Natural killer cell treated with Interleukin-12 subunit alpha and Interleukin-12 subunit beta and Interleukin-15 and Interleukin-18, amount 100 ng/mL, for 72 hours (primary cell): ENCODE results near the gene IGF2BP3. TPM values are rescaled to one million over a fixed set of nuclear protein-coding genes. Genes with fewer than 3 reads are reported as not detected.

Source experiments
- ATAC-seq, 2 donors: fragments of 150-1000 bp; cut with Tn5 transposase in 1 of 2; sonication (Bioruptor Pico), chemical (Tn5 transposase) in 1 of 2; 2 replicates each; pipeline ENCODE4 v1.10.0; 2021
- DNase-seq: peaks from one replicate; pipeline ENCODE4 v3.0.0; 2022; ENCODE audit warnings: low spot score
- H3K27ac Mint-ChIP-seq, 2 donors: 1 replicate in 1 of 2; 2 replicates in 1 of 2; pipeline ENCODE4 v1.8.0; 2022; ENCODE audit warnings: mixed read lengths in 2 of 2, mild to moderate bottlenecking in 1 of 2, moderate library complexity in 1 of 2
- H3K27me3 Mint-ChIP-seq, 2 donors: 1 replicate in 1 of 2; 2 replicates in 1 of 2; pipeline ENCODE4 v1.8.0; 2022; ENCODE audit warnings: mixed read lengths in 2 of 2
- H3K36me3 Mint-ChIP-seq: one replicate; pipeline ENCODE4 v1.8.0; 2022; ENCODE audit warnings: mixed read lengths
- H3K4me1 Mint-ChIP-seq, 2 donors: 1 replicate in 1 of 2; 2 replicates in 1 of 2; pipeline ENCODE4 v1.8.0; 2022; ENCODE audit warnings: low read depth in 2 of 2, mixed read lengths in 2 of 2, mild to moderate bottlenecking in 1 of 2
- H3K4me3 Mint-ChIP-seq: one replicate; pipeline ENCODE4 v1.8.0; 2022; ENCODE audit warnings: mixed read lengths
- H3K9me3 Mint-ChIP-seq: 2 replicates; pipeline ENCODE4 v1.8.0; 2022; ENCODE audit warnings: mixed read lengths
- total RNA-seq, 2 donors: library from RNA; stranded (reverse); gene quantifications; one replicate each; pipeline ENCODE4 v1.2.3, GENCODE V29; 2022

Gene IGF2BP3
- total RNA-seq, 2 donors from 2014 or later: 0.31 to 0.95 TPM

DNA sequence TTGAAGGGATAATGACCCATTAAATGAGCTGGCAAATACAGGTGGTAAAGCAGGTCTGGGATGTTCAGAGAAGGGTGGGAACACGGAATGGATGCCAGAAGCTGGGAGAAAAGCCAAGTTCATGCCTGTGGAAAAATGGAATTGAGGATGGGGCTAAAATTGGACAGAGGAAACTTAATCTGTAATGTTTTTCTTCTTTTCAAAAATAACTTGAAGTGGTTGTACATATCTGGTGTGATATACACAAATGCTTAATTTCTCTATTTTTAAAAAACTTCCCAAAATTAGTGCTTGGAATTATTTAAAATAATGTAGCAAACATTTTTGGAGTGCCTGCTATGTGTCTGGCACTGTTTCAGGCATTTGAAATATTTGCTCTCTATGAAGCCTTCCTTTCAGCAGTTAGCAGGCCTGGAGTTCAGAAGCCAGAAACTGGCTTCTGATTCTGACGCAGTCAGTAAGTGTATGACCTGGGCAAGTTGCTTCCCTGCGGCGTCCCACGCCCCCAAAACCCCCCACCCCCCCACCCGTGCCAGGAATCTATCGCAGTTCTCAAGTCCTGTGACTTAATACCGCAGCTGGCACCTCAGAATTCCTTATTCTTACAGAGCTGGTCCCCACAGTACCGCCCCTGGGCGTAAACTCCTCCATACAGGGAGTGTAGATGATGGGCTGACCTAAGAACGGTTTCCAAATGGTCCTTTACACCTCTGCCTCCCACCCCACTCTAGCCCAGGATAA, 172.0 kb downstream of the IGF2BP3 start:
- Mint-ChIP-seq H3K9me3 (no peaks in the 10 kb centered on the region), H3K4me1 (peaks cover 34 to 36% of the 10 kb centered on the region in 2 donors)

DNA sequence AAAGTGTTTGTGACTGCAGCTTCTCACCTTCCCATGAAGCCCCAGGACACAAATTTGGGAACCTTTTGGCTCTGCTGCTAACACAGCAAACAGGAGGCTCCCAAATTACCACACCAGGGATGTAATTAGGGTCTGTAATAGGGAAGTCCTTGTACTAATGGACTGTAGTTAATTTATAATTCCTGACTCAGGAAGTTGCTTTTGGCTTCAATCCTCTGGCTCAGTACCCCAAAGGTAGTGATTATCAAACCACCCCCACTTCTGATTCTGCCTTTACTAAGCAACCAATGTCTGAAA, 174.9 kb downstream of the IGF2BP3 start:
- Mint-ChIP-seq H3K9me3 (no peaks in the 10 kb centered on the region), H3K36me3 (no peaks in the 10 kb centered on the region)

More for the DNA sequence above, 172.0 kb downstream of the IGF2BP3 start:
- Mint-ChIP-seq H3K27ac (peak overlapping the region; percentile 82 to 91), H3K36me3 (peaks cover 6% of the 10 kb centered on the region), H3K27me3 (no peaks in the 10 kb centered on the region), H3K4me3 (peak overlapping the region; percentile 83)
- no peak for ATAC-seq
- no peak for DNase-seq

DNA sequence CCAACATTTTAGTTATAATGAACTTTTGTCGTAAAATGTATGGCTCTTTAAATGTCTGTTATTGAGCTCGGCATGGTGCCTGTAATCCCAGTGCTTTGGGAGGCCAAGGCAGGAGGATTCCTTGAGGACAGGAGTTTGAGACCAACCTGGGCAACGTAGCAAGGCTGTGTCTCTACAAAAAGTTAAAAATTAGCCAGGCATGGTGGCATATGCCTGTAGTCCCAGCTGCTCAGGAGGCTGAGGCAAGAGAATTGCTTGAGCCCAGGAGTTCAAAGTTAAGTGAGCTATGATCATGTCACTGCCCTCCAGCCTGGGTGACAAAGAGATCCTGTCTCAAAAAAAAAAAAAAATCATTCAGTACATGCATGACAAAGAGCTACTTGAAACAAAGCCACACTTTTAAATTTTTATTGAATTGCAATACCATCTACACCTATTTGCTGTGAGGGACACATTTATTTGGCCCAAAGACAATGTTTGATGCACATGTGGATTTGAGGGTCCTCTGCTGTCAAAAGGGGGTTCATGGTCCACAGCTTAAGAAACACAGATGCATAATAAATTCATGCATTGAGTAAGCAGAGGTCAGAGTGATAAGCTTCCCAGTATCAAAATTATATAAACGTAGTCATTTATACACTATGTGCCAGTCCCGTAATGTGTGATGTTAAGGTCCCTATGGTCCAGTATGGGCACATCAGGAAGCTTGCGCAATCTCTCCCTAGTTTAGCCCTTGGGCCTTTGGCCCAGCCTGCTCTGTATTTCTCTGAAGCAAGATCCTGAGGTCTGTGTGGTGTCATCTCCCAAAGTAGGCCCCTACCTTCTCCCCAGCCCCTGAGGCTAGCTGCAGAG, 175.5 kb downstream of the IGF2BP3 start:
- Mint-ChIP-seq H3K4me3 (no peak overlapping the region), H3K9me3 (no peaks in the 10 kb centered on the region), H3K27ac (no peak overlapping the region), H3K4me1 (peaks cover 13 to 14% of the 10 kb centered on the region in 2 donors), H3K27me3 (no peaks in the 10 kb centered on the region), H3K36me3 (no peaks in the 10 kb centered on the region)
- ATAC-seq: no peak
- no peak for DNase-seq

More for the DNA sequence above, 174.9 kb downstream of the IGF2BP3 start:
- no peak for DNase-seq
- Mint-ChIP-seq H3K4me1 (peaks cover 17 to 20% of the 10 kb centered on the region in 2 donors), H3K27me3 (no peaks in the 10 kb centered on the region), H3K27ac (no peak overlapping the region), H3K4me3 (no peak overlapping the region)
- ATAC-seq: no peak

DNA sequence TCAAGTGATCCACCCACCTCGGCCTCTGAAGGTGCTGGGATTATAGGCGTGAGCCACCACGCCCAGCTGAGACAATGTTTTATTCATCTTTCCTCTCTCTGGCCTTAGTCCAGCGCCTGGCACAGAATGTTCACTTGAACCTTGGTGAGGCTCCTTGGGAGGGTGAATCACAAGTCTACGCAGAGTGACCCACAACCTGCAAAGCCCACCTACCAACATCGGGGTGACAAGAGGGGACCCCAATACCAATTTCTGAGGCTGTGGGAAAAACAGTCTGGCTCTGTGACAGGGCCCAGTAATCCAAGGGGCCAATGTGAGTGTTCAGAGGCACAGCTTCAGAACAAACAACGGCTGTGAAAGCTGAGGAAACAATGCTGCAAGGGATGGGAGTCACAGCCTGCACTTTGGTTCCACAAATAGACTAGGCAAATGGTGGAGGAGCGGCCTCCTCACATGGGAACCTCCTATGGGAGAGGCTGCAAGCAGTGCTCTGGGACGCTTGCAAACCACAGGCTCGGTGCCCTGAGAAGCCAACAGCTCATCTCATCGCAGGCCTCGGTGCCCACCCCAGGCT, 176.7 kb downstream of the IGF2BP3 start:
- no peaks in the 10 kb centered on the region for H3K36me3 Mint-ChIP-seq
- DNase-seq: no peak
- H3K4me1 Mint-ChIP-seq: peaks cover 3 to 6% of the 10 kb centered on the region in 2 donors
- H3K4me3 Mint-ChIP-seq: no peak overlapping the region
- no peak overlapping the region for H3K27ac Mint-ChIP-seq
- H3K9me3 Mint-ChIP-seq: no peaks in the 10 kb centered on the region
- no peak for ATAC-seq
- H3K27me3 Mint-ChIP-seq: no peaks in the 10 kb centered on the region

DNA sequence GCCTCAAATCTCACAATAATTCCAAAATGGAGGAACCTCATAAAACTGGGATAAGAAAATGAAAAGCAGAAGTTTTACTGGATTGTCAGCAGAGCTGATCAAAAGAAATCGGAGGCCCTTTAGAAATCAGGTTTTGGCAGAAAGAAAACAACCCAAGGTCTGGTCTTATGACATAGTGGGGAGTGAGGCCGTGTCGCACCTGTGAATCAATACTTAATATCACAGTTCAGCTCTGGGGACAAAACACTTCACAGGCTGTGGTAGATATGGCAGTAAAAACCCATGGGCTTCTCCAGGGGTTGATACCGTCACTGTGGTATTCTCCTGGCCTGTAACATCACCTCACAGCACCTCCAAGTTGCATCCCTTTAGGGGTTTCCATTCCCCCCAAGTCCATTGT, 177.7 kb downstream of the IGF2BP3 start:
- no peak overlapping the region for H3K4me3 Mint-ChIP-seq
- no peaks in the 10 kb centered on the region for H3K27me3 Mint-ChIP-seq
- peaks cover 4 to 7% of the 10 kb centered on the region in 2 donors for H3K4me1 Mint-ChIP-seq
- DNase-seq (no peak), ATAC-seq (no peak)
- H3K9me3 Mint-ChIP-seq: no peaks in the 10 kb centered on the region
- no peaks in the 10 kb centered on the region for H3K36me3 Mint-ChIP-seq
- no peak overlapping the region for H3K27ac Mint-ChIP-seq

DNA sequence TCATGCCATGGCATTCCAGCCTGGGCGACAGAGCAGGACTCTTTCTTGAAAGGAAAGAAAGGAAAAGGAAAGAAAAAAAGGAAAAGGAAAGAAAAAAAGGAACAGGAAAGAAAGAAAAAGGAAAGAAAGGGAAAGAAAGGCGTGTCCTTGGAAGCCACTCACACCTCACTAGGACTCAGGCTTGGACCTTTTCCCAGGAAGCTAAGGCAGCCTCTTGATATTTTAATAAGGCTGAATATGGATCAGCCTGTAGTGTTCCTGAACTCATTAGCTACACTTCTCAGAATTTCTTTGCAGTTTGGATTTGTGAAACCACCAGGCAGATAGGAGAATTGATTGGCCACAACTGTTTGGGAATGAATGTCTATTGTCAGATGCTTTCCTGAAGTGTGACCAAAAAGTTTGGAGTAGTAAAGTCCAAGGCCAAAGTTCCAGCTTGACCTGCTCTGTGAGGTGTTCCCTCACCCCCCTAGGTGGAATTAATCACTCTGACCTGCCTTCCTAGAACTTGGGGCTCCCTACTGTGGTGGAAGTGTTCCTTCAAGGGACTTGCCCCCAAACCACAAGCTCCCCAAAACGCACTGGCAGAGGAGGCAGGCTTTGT, 178.2 kb downstream of the IGF2BP3 start:
- ATAC-seq (no peak), DNase-seq (no peak)
- H3K27ac Mint-ChIP-seq: no peak overlapping the region
- H3K4me1 Mint-ChIP-seq: peaks cover 6 to 7% of the 10 kb centered on the region in 2 donors
- H3K27me3 Mint-ChIP-seq: no peaks in the 10 kb centered on the region
- no peak overlapping the region for H3K4me3 Mint-ChIP-seq
- no peaks in the 10 kb centered on the region for H3K9me3 Mint-ChIP-seq
- no peaks in the 10 kb centered on the region for H3K36me3 Mint-ChIP-seq

DNA sequence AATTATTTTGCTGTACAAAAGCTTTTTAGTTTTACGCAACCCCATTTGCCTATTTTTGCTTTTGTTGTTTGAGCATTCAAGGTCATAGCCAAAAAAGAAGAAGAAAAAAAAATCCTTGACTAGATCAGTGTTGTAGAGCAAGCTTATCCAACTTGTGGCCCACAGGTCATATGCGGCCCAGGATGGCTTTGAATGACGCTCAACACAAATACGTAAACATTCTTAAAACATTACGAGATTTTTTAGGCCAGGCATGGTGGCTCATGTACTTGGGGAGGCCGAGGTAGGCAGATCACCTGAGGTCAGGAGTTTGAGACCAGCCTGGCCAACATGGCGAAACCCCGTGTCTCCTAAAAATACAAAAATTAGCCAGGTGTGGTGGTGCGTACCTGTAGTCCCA, 179.3 kb downstream of the IGF2BP3 start:
- Mint-ChIP-seq H3K27ac (no peak overlapping the region), H3K36me3 (no peaks in the 10 kb centered on the region), H3K27me3 (no peaks in the 10 kb centered on the region), H3K4me3 (no peak overlapping the region), H3K9me3 (no peaks in the 10 kb centered on the region), H3K4me1 (peaks cover 6 to 7% of the 10 kb centered on the region in 2 donors)
- DNase-seq (no peak), ATAC-seq (no peak)

DNA sequence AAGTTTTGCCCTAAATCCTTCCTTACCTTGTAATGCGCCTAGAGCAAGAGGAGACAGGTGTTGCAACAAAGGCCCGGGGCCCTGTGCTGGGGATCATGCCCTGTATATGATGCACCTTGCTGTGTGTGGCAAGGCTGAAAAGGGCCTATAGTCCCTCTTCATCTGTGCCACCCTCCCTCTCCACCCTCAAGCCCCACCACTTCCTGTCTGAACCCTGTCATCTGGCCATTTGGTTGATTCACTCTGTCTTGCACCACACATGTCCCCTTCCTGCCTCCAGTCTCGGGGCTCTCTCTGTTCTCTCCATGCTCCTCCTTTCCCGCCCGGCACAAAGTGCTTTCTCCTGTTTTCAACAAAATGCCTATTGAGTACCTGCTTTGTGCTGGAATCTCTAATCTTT, 182.7 kb downstream of the IGF2BP3 start:
- Mint-ChIP-seq H3K4me1 (peaks cover 6 to 7% of the 10 kb centered on the region in 2 donors), H3K27ac (no peak overlapping the region), H3K9me3 (no peaks in the 10 kb centered on the region), H3K27me3 (no peaks in the 10 kb centered on the region), H3K36me3 (no peaks in the 10 kb centered on the region), H3K4me3 (no peak overlapping the region)
- ATAC-seq (peak; percentile 84 to 90), DNase-seq (no peak)

DNA sequence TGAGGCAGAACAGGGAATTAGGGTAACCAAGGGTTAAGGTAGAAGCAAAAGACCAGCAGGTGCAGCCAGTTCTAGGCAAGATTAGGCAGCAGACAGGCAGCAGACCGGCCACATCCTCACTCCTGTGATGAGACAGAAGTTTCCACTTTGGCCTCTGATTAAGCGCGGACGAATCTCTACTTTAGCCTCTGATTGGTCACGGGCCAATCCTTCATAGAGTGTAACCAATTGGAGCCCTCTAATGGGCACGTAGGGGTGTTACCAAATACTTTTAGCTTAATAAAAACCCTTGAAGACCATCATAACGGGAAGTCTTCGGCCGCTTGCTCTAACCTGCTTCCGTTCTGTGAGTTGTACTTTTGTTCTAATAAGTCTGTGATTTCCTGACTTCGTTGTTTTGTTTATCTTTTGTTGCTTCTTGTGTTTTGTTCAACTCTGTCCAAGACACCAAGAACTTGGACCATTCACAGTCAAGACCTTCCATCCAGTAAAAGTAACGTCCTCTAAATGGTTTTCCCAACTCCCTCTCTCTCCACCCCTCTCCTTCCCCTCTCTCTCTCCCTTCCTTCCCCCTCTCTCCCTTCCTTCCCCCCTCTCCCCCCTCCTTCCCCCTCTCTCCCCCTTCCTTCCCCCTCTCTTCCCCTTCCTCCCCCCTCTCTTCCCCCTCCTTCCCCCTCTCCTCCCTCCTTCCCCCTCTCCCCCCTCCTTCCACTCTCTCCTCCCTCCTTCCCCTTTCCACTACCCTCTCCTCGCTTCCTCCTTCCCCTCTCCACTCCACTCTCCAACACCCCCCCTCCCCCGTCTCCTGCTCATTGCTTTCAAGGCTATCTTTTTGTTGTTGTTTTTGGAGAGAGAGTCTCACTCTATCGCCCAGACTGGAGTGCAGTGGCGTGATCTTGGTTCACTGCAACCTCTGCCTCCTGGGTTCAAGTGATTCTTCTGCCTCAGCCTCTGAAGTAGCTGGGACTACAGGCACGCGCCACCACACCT, 184.3 kb downstream of the IGF2BP3 start:
- Mint-ChIP-seq H3K4me1 (peaks cover 6 to 7% of the 10 kb centered on the region in 2 donors), H3K27ac (no peak overlapping the region), H3K4me3 (no peak overlapping the region), H3K27me3 (no peaks in the 10 kb centered on the region), H3K9me3 (no peaks in the 10 kb centered on the region), H3K36me3 (no peaks in the 10 kb centered on the region)
- no peak for ATAC-seq
- DNase-seq: no peak

DNA sequence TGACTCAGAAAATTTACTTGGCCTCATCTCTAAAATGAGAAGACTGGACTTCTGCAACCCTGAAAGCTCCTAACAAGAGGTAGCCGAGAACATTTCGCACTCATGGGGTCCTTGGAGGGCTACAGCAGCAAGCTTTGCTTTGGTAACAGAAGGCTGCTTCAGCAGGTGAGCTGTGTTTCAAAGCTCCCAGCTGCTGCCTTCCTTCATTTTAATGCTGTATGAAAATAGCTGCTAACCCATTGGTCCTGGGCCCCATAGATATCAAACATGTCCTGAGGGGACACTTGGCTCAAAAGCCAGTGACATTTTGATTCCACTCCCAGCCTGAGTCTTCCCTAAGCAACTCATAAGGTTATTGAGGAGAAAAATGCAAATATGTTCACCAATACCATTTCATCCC, 185.4 kb downstream of the IGF2BP3 start:
- no peaks in the 10 kb centered on the region for H3K27me3 Mint-ChIP-seq
- no peaks in the 10 kb centered on the region for H3K36me3 Mint-ChIP-seq
- no peaks in the 10 kb centered on the region for H3K9me3 Mint-ChIP-seq
- peaks cover 6 to 7% of the 10 kb centered on the region in 2 donors for H3K4me1 Mint-ChIP-seq
- no peak overlapping the region for H3K4me3 Mint-ChIP-seq
- DNase-seq (no peak), ATAC-seq (no peak)
- no peak overlapping the region for H3K27ac Mint-ChIP-seq

DNA sequence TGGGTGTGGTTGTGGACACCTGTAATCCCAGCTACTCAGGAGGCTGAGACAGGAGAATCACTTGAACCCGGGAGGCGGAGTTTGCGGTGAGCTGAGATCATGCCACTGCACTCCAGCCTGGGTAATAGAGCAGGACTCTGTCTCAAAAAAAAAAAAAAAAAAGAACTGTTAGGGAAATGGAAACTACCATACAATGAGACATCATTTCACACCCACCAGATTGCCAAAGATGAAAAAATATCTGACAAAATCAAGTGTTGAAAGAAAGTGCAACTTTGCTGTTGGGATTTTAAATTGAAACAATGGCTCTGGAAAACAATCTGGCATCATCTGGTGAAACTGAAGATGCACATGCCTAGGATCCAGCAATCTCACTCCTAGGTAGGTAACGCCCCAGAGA, 187.2 kb downstream of the IGF2BP3 start:
- ATAC-seq (no peak), DNase-seq (no peak)
- H3K4me3 Mint-ChIP-seq: no peak overlapping the region
- H3K27me3 Mint-ChIP-seq: no peaks in the 10 kb centered on the region
- H3K9me3 Mint-ChIP-seq: no peaks in the 10 kb centered on the region
- H3K27ac Mint-ChIP-seq: no peak overlapping the region
- no peaks in the 10 kb centered on the region for H3K36me3 Mint-ChIP-seq
- peaks cover 6% of the 10 kb centered on the region in 2 donors for H3K4me1 Mint-ChIP-seq

DNA sequence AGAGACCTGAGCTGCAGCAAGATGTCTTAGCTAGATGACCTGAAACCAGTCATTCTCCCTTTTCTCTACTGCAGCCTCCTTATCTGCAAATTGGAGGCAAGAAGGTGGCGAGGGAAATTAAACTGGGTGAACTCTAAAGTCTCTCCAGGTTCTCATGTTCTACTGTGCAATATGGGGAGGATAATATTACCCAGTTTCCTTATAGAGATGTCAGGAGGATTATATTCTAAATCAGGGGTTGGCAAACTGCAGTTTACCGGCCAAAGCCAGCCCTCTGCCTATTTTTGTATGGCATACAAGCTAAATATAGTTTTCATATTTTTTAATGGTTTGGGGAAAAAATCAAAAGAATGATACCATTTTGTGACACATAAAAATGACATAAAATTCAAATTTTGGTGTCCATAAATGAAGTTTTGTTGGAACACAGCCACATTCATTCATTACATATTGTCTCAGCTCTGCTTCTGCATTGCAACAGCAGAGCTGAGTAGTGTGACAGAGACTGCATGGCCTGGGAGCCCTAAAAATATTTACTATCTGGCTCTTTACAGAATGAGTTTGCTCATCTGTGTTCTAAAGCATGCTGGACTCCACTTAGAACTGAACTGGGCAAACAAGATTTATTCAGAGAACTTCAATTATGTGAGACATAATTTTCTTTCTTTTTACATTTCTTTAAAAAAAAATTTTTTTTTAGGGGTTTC, 190.3 kb downstream of the IGF2BP3 start:
- H3K36me3 Mint-ChIP-seq: no peaks in the 10 kb centered on the region
- H3K9me3 Mint-ChIP-seq: no peaks in the 10 kb centered on the region
- ATAC-seq: no peak
- no peak overlapping the region for H3K27ac Mint-ChIP-seq
- no peaks in the 10 kb centered on the region for H3K27me3 Mint-ChIP-seq
- no peak overlapping the region for H3K4me3 Mint-ChIP-seq
- no peak for DNase-seq
- no peaks in the 10 kb centered on the region for H3K4me1 Mint-ChIP-seq
